Psoas muscle (tissue), 8 donors: ENCODE measurements around the gene LSAMP. TPM values are rescaled to one million over a fixed set of nuclear protein-coding genes. Genes with fewer than 3 reads are reported as not detected.

Experiments used
- ATAC-seq, 4 donors: fragments of 200-7000 bp; cut with Tn5 transposase; one replicate each; pipeline ENCODE4 v1.9.1; 2020; ENCODE audit warnings: moderate library complexity in 3 of 4, mild to moderate bottlenecking in 2 of 4
- DNase-seq, 2 donors: peaks; one replicate each; pipeline ENCODE4 v3.0.0-alpha.2; 2020
- H3K27ac ChIP-seq: fragments of 200-600 bp; one replicate; pipeline ENCODE4 v1.8.0; 2022
- H3K27me3 ChIP-seq, 3 donors: fragments of 200-600 bp in 1 of 3; one replicate each; pipeline versions ENCODE4 v1.6.1 to v1.8.0; 2013 to 2022; ENCODE audit warnings: low read length in 2 of 3, mild to moderate bottlenecking in 2 of 3, moderate library complexity in 1 of 3; ENCODE audit not compliant: insufficient read depth in 3 of 3
- H3K36me3 ChIP-seq, 2 donors: fragments of 200-600 bp in 1 of 2; one replicate each; pipeline versions ENCODE4 v1.6.1 to v1.8.0; 2013 to 2022; ENCODE audit warnings: low read depth in 1 of 2, mild to moderate bottlenecking in 1 of 2, moderate library complexity in 1 of 2; ENCODE audit not compliant: insufficient read depth in 1 of 2
- H3K4me1 ChIP-seq: fragments of 200-600 bp; one replicate; pipeline ENCODE4 v1.8.0; 2022
- H3K4me3 ChIP-seq: fragments of 200-600 bp; one replicate; pipeline ENCODE4 v1.8.0; 2022; ENCODE audit warnings: mild to moderate bottlenecking
- H3K9me3 ChIP-seq: fragments of 200-600 bp; one replicate; pipeline ENCODE4 v1.8.0; 2022
- WGBS, 3 donors: extraction: QIAGEN DNeasy Blood & Tissue Kit; methylation state at CpG; one replicate each; pipeline versions ENCODE4 v1.1.6 to v1.1.7; 2013; 5-methylcytosine and 5-hydroxymethylcytosine counted together
- intact Hi-C, 2 donors: fragments of 100-400 bp; cut with DNase I; formaldehyde crosslinking; loops; one replicate each; pipeline versions ENCODE4 v1.11.0 to v1.14.2; 2022
- polyA plus RNA-seq, 3 donors: library from polyadenylated mRNA; stranded (reverse); fragments of 200-250 nt; gene quantifications; one replicate each; pipeline ENCODE4 v1.2.3, GENCODE V29; 2013
- total RNA-seq, 4 donors: library from RNA; stranded (reverse); fragmentation: NEBNext Ultra II Directional in 2 of 4; extraction: Animal tissue kit (Norgen Biotek cat#: 25700) in 2 of 4; gene quantifications; one replicate each; pipeline versions ENCODE4 v1.2.1 to v1.2.4, GENCODE V29; 2021 to 2023
- TF ChIP-seq, protein P1 (sequence below): fragments of 200-600 bp; IDR thresholded peaks from one replicate; pipeline ENCODE4 v1.8.0; 2022; ENCODE audit warnings: antibody characterized with exemption
- donor health status: healthy with polysubstance abuse.
- donor health status: DM: no; HTN: no; CAD: no; lungs with moderate emphysema.
- donor health status: Bipolar disorder and iron deficiency.
- donor health status: healthy.
- donor health status: DM: yes; HTN: yes; CAD: no.
- donor health status: DM: no; HTN: no; CAD: no.
- donor health status: DM: no; HTN: no; CAD: no.
- donor health status: DM: yes; HTN: yes; CAD: no.

The LSAMP gene
- total and polyA plus RNA-seq, 7 donors: 0.01 to 0.17 (median 0.04) TPM; not detected in 4

DNA sequence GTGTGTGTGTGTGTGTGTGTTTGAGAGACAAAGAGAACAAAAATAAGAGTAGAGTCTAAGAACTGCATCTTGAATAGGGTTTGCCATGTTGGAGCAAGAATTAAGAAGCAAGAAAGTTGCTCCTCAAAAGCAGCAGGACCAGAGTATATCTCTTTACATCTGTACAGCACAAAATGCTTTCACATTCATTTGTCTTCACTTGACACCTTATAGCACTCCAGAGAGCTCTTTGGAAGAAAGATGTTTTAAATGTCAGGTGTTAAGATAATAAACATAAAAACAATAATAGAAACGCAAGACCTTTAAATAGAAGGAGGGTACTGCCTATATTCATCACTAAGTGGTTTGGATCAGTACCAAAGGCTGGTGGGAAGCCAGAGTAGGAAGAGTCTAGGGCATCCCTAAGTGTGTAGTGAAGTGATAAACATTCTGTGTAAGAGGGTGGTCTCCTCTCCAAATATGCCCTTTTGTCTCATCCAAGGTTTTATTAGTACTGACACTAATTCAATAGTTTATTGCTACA lies 19.1 kb upstream of the LSAMP start:
- no peak for DNase-seq
- no peak overlapping the region for H3K4me3 ChIP-seq
- no peak overlapping the region for H3K27ac ChIP-seq
- no peaks in the 10 kb centered on the region for H3K27me3 ChIP-seq
- no peak for ATAC-seq
- H3K36me3 ChIP-seq: no peaks in the 10 kb centered on the region
- H3K9me3 ChIP-seq: no peaks in the 10 kb centered on the region
- TF ChIP-seq, protein P1, sequence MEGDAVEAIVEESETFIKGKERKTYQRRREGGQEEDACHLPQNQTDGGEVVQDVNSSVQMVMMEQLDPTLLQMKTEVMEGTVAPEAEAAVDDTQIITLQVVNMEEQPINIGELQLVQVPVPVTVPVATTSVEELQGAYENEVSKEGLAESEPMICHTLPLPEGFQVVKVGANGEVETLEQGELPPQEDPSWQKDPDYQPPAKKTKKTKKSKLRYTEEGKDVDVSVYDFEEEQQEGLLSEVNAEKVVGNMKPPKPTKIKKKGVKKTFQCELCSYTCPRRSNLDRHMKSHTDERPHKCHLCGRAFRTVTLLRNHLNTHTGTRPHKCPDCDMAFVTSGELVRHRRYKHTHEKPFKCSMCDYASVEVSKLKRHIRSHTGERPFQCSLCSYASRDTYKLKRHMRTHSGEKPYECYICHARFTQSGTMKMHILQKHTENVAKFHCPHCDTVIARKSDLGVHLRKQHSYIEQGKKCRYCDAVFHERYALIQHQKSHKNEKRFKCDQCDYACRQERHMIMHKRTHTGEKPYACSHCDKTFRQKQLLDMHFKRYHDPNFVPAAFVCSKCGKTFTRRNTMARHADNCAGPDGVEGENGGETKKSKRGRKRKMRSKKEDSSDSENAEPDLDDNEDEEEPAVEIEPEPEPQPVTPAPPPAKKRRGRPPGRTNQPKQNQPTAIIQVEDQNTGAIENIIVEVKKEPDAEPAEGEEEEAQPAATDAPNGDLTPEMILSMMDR: no peak
- H3K4me1 ChIP-seq: no peaks in the 10 kb centered on the region
- 46 to 60% (median 52%) methylated on average over 1 of the region's 1 CpG for WGBS, 3 donors
- intact Hi-C loops: no loop called here

DNA sequence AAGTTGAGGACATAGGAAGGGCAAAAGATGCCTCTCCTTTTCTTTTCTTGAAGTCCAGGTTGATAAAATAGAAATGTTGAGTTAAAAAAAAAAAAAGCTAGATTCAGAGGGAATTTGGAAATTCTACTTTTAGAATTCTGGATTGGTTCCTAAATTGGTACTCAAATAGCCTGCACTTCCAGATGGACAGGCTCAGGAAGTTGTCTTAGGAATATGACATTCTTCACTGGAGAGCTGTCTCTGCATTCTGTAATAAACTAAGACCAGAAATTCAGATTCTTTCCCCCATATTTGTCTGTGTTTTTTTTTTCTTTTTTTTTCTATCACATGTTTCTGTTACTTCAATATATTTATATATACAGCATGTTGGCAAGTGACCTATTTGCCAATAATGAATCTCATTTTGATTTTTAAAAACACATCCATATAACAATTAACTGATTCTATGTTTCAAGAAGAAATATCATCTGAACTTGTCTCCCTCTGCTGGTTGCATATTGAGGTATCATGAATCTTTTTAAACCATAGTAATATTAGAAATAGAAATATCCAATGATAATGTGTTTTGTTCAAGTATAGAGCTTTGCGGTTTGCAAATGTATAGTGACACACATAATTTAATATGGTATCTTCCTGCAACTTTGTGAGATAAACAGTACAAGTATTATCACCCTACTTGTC lies 8.5 kb upstream of the LSAMP start:
- Histone ChIP-seq H3K27me3 (no peaks in the 10 kb centered on the region), H3K4me3 (no peak overlapping the region), H3K4me1 (no peaks in the 10 kb centered on the region), H3K9me3 (no peaks in the 10 kb centered on the region), H3K36me3 (no peaks in the 10 kb centered on the region), H3K27ac (no peak overlapping the region)
- no peak for ATAC-seq
- 72 to 81% (median 76%) methylated on average over 1 of the region's 1 CpG for WGBS, 3 donors
- TF ChIP-seq, protein P1: peak; percentile 4
- no peak for DNase-seq
- intact Hi-C loops: no loop called here

- TF ChIP-seq, protein P1: no peak
- 26 to 32% (median 29%) methylated on average over 3 of the region's 3 CpGs for WGBS, 3 donors
- Histone ChIP-seq H3K4me3 (no peak overlapping the region), H3K27me3 (peaks cover 0 to 5% (median 4%) of the 10 kb centered on the region in 3 donors), H3K9me3 (no peaks in the 10 kb centered on the region), H3K27ac (no peak overlapping the region), H3K4me1 (no peaks in the 10 kb centered on the region), H3K36me3 (no peaks in the 10 kb centered on the region)
- DNase-seq: no peak
- intact Hi-C loops: no loop called here
- no peak for ATAC-seq
Observed at GRCh38 chr3:116449546-116450350, 4.5 kb upstream of the LSAMP start.

DNA sequence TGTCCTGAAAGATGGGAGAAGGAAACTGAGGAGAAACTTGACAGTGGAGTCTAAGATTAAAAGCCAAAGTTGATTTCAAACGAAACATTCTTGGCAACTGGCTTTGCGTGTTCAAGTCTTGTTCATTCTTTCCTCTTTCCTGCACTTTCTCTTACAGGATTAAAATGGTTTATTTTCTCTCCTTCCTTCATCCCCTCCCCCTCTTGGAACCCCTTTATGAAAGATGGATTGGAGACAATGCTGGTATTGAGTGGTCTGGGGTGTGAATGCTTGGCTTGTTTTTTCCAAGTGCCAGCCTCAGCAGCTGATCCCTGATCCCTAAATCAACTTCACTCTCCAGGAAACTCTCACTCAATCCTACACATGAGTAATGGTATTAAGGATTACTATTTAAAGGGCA lies 703 bp upstream of the LSAMP start:
- no peak for DNase-seq
- 44 to 59% (median 49%) methylated on average over 2 of the region's 2 CpGs for WGBS, 3 donors
- ATAC-seq: no peak

More for the DNA sequence above, 703 bp upstream of the LSAMP start:
- TF ChIP-seq, protein P1: no peak
- Histone ChIP-seq H3K27me3 (peaks cover 0 to 16% (median 4%) of the 10 kb centered on the region in 3 donors), H3K36me3 (no peaks in the 10 kb centered on the region), H3K9me3 (no peaks in the 10 kb centered on the region), H3K4me3 (no peak overlapping the region), H3K27ac (no peak overlapping the region), H3K4me1 (no peaks in the 10 kb centered on the region)
- intact Hi-C loops: no loop called here
